Adrenal gland (tissue), 5 donors: ENCODE results near the gene VKORC1.

Source experiments
- POLR2A ChIP-seq, 2 donors: fragments of 450-650 bp; IDR thresholded peaks; one replicate each; pipeline ENCODE4 v1.6.1; 2017; ENCODE audit warnings: antibody characterized with exemption in 2 of 2, mild to moderate bottlenecking in 2 of 2, moderate library complexity in 1 of 2
- TF ChIP-seq, protein P1 (sequence below), 6 experiments: fragments of 450-650 bp in 4 of 6; fragments of 200-600 bp in 2 of 6; sonication (generic) in 1 of 6; IDR thresholded peaks; 1 replicate in 5 of 6; 2 replicates in 1 of 6; pipeline versions ENCODE4 v1.5.1 to v1.8.0; 2016 to 2021; ENCODE audit warnings: antibody characterized with exemption in 6 of 6, mild to moderate bottlenecking in 2 of 6, moderate library complexity in 1 of 6
- donor health status: DM: no; HTN: no; CAD: no.

DNA sequence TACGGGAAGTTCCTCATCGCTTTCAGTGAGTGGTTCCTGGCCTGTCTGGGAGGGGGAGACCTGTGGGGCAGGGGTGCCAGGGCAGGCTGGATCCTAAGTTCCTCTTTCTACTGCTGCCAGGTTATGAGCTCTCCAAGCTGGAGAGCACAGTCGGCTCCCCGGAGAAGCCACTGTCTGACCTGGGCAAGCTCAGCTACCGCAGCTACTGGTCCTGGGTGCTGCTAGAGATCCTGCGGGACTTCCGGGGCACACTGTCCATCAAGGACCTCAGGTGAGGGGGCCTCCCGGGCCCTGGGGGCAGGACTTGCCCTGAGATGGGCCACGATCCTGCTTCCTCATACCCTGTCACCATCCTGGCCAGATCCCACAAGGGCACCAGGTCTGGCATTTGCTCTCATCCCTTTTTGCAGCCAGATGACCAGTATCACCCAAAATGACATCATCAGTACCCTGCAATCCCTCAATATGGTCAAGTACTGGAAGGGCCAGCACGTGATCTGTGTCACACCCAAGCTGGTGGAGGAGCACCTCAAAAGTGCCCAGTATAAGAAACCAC is 35.8 kb upstream of the VKORC1 start:
- no peak for TF ChIP-seq POLR2A (IDR thresholded peaks at IDR 0.05)
- TF ChIP-seq, protein P1, sequence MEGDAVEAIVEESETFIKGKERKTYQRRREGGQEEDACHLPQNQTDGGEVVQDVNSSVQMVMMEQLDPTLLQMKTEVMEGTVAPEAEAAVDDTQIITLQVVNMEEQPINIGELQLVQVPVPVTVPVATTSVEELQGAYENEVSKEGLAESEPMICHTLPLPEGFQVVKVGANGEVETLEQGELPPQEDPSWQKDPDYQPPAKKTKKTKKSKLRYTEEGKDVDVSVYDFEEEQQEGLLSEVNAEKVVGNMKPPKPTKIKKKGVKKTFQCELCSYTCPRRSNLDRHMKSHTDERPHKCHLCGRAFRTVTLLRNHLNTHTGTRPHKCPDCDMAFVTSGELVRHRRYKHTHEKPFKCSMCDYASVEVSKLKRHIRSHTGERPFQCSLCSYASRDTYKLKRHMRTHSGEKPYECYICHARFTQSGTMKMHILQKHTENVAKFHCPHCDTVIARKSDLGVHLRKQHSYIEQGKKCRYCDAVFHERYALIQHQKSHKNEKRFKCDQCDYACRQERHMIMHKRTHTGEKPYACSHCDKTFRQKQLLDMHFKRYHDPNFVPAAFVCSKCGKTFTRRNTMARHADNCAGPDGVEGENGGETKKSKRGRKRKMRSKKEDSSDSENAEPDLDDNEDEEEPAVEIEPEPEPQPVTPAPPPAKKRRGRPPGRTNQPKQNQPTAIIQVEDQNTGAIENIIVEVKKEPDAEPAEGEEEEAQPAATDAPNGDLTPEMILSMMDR (IDR thresholded peaks at IDR 0.05) = no peak
